Epithelial cell of esophagus (primary cell): ENCODE results near the gene C1orf167.

Experiments
- DNase-seq: peaks from one replicate; pipeline ENCODE4 v3.0.0; 2010; ENCODE audit warnings: low read depth
- H3K4me3 ChIP-seq: 2 replicates; pipeline ENCODE4 v1.5.1; 2011; ENCODE audit warnings: mild to moderate bottlenecking, low read length, control low read depth
- CTCF ChIP-seq: IDR thresholded peaks from 2 replicates; pipeline ENCODE4 v1.5.1; 2011; ENCODE audit warnings: low read depth, mild to moderate bottlenecking, low read length, control low read depth, inconsistent platforms; ENCODE audit not compliant: insufficient read depth; ENCODE audit errors: missing control alignments

Gene C1orf167

DNA sequence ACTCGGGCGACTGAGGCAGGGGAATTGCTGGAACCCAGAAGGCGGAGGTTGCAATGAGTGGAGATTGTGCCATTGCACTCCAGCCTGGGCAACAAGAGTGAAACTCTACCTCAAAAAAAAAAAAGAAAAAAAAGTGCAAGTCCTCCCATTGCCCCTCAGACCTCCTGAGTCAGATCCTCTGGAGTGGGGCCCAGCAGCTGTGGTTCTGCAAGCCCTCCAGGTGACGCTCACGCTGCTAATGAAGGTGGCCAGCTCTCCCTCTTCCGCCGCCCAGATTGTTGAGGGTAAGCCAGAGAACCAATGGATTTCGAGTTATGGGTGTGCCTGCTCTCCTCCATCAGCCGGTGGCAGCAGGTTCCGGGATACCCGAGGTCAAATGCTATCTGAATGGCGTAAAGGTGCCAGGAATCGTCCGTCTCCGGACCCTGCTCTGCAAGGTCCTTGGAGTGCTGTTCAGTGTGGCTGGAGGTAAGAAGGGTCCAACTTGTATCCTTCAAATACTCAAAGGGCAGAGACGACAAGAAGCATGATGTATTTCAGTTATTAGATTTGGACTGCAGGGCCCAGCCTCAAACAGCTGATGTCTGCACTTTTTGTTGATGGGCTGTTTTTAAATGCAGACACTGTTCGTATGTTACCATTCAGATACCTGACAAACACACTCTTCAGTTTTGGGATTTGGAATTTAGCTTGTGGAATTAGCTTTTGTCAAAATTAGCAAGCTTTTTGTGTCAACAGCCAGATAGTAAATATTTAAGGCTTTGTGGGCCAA is 61.6 kb downstream of the C1orf167 start:
- DNase-seq: no peak
- no peak overlapping the region for H3K4me3 ChIP-seq
- no peak for TF ChIP-seq CTCF

DNA sequence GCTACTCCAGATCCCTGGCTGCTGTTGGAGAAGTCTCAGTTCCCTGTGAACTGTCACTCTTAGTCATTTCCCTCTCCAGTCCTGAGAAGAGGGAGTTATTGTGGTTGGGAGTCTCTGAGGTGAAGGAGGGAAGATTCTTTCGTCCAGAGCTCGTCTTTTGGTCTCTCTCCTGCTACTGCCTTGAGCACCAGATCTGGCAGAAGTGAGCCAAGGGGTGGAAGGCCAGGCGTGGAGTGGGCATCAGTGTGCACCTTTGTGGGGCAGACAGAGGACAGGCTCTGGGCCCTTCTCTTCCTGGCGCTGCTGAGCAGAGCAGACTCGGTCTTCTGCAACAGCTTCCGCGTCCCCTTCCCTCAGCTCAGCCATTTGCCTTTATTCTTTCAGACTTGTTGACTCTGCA is 63.1 kb downstream of the C1orf167 start:
- TF ChIP-seq CTCF: no peak
- H3K4me3 ChIP-seq: no peak overlapping the region
- DNase-seq: no peak

- no peak for TF ChIP-seq CTCF
- no peak overlapping the region for H3K4me3 ChIP-seq
- DNase-seq: no peak
Measured at GRCh38 chr1:11826946-11827345, 65.0 kb downstream of the C1orf167 start.

- DNase-seq: no peak
- TF ChIP-seq CTCF: no peak
- no peak overlapping the region for H3K4me3 ChIP-seq
Measured at GRCh38 chr1:11828511-11828910, 66.5 kb downstream of the C1orf167 start.

- DNase-seq: no peak
- H3K4me3 ChIP-seq: no peak overlapping the region
- TF ChIP-seq CTCF: no peak
Measured at GRCh38 chr1:11831945-11832725, 70.1 kb downstream of the C1orf167 start.

DNA sequence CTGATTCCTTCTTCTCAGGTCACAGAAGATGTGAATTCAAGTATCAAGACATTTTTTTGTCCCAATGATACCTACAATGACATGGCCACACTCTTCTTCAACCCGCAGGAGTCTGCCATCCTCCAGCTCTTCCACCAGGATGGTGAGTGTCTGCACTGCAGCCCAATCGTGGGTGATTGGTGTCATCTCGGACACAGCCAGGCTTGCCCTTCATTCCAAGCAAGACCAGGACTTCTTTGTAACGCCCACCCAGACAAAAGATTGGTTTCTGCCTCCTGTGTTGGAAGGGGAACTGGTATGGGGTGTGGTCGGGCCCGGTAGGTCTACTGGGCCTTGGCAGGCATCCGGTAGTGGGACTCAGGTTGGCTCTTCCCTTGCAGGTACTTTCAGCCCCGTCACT is 71.5 kb downstream of the C1orf167 start:
- TF ChIP-seq CTCF: no peak
- no peak overlapping the region for H3K4me3 ChIP-seq

More for the DNA sequence above, 71.5 kb downstream of the C1orf167 start:
- no peak for DNase-seq
